ENCODE data around the gene FBXL5.

Gene FBXL5

DNA sequence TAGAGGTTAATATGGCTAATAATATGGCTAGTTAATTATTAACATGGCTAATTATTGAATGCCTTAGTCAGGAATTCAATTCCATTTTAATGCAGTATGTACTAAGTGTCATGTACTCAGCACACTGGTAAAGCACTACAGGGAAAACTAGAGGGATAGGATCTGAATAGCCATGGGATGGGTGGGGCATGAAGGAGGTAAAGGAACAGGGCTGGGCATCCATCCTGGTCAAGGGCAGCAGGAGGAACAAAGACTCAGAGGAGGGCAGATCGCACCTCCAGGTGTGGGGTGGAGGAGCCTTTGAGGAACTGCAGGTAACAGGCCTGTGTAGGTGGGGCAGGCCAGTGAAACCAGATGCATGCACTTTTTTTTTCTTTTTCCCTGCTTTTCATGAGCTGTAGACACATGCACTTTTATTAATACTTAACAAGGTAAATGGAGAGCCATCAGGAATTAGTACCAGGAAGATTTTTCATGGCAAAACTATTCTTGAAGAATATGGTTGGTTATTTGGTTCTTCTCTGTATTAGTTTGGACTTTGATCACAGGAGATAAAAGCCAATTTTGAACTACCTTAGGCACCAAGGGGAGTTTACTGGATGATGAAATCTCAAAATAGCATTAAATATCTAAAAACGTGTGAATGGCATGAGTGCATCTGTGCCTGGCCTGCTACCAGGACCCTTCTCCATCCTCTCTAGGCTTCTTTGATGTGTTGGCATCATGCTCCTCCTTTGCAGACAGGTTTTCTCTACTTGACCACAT is 97.2 kb downstream of the FBXL5 start:
- no peaks in the 10 kb centered on the region for H3K9me3 ChIP-seq (ENCODE audit: control insufficient read depth in 1 of 2, low read length in 2 of 2)
- H3K36me3 ChIP-seq (ENCODE audit: control insufficient read depth in 1 of 2, insufficient read depth in 2 of 2, low read length in 2 of 2): peaks cover 22 to 49% of the 10 kb centered on the region in 2 donors
- H3K27me3 ChIP-seq (ENCODE audit: low read depth, low read length): no peaks in the 10 kb centered on the region
- H3K27ac ChIP-seq (ENCODE audit: low read length): no peak overlapping the region
- peaks cover 0 to 6% of the 10 kb centered on the region in 2 donors for H3K4me1 ChIP-seq (ENCODE audit: control insufficient read depth in 1 of 2, insufficient read depth in 2 of 2, low read length in 2 of 2)
- H3K4me3 ChIP-seq (ENCODE audit: low read depth in 1 of 2, low read length in 2 of 2): no peak overlapping the region

DNA sequence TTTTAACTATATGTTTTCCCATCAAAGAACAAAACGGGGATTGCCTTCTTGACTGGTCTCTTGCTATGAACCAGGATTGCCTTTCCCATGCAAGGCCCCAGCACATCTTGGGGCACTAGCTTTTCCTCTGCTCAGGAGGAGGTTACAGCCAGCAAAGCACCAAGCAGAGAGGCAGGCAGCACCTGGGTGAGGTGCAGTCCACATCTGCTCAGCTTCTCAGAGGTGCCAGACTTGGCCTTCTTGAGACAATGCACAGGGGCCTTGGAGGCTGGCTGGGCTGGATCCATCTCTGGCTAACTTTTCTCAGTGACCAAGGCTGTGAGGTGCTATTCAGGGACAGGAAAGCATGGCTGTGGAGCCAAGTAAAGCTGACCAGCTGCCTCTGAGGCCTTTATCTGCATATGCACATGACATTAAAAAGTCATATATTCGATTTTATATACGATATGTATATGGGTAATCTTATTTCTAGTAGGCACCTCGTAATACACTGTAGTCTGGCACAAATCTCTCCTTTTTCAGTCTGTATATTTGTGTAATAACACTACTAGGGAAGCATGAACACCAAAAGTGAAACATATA is 98.6 kb downstream of the FBXL5 start:
- H3K9me3 ChIP-seq (ENCODE audit: control insufficient read depth in 1 of 2, low read length in 2 of 2): no peaks in the 10 kb centered on the region
- no peaks in the 10 kb centered on the region for H3K4me1 ChIP-seq (ENCODE audit: control insufficient read depth in 1 of 2, insufficient read depth in 2 of 2, low read length in 2 of 2)
- H3K27ac ChIP-seq (ENCODE audit: low read length): no peak overlapping the region
- peaks cover 25 to 48% of the 10 kb centered on the region in 2 donors for H3K36me3 ChIP-seq (ENCODE audit: control insufficient read depth in 1 of 2, insufficient read depth in 2 of 2, low read length in 2 of 2)
- H3K27me3 ChIP-seq (ENCODE audit: low read depth, low read length): no peaks in the 10 kb centered on the region
- no peak overlapping the region for H3K4me3 ChIP-seq (ENCODE audit: low read depth in 1 of 2, low read length in 2 of 2)

Measured in muscle layer of duodenum (tissue), 2 donors.